ENCODE data around the gene KNDC1.
"Not testable (repeated sequence)": the region's sequence is repeated elsewhere in the genome, so short reads cannot be mapped to it uniquely, and the experiment has no call there.

Gene KNDC1

DNA sequence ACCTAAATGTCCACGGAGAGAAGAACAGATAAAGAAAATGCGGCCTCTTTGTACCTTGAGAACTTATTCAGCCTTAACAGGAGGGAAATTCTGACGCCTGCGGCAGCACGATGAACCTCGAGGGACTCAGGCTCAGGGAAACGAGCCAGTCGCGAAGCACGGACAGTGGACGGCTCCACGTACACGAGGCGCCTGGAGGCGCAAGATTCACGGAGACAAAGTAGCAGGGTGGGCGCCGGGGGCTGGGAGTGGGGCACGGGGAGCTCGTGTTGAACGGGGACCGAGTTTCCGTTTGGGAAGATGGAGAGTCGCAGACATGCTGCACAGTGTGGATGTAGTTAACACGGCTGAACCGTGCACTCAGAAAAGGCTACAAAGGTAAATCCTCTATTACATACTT is 56.8 kb downstream of the KNDC1 start:
- Mint-ChIP-seq H3K9me3 (no peaks in the 10 kb centered on the region), H3K36me3 (no peaks in the 10 kb centered on the region), H3K4me1 (peaks cover 10% of the 10 kb centered on the region), H3K27ac (no peak overlapping the region), H3K4me3 (no peak overlapping the region)
- ATAC-seq: no peak
- no peak for DNase-seq (ENCODE audit: low spot score in 2 of 2)

DNA sequence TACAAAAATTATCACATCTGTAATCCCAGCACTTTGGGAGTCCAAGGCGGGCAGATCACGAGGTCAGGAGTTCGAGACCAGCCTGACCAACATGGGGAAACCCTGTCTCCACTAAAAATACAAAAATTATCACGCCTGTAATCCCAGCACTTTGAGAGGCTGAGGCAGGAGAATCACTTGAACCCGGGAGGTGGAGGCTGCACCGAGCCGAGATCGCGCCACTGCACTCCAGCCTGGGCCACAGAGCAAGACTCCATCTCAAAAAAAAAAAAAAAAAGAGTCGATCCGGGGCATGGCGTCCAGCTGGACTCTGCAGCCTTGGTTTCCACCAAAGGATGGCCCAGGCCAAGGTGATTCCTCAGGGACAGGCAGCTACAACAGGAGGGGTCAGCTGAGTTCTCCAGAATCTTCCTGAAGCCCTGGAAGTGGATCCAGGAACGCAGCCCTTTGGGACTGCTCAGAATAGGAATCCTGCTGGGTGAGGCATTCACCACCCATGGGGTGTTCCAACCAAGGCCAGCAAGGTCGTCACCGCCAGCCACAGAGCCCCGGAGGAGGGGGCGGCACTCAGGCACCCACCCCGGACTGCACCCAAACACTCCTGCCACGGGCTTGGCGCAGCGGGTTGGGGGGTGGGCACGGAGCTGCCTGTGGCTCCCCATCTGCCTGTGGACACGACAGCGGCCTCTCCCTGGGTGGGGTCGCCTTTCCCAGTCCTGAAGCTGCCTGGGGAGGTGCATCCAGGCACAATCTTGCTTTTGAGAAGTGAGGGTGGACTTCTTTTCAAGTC is 58.0 kb downstream of the KNDC1 start:
- Mint-ChIP-seq H3K4me1 (peaks cover 5% of the 10 kb centered on the region), H3K9me3 (no peaks in the 10 kb centered on the region), H3K4me3 (no peak overlapping the region), H3K27ac (no peak overlapping the region), H3K36me3 (no peaks in the 10 kb centered on the region)
- DNase-seq (ENCODE audit: low spot score in 2 of 2) (no peak), ATAC-seq (no peak)

DNA sequence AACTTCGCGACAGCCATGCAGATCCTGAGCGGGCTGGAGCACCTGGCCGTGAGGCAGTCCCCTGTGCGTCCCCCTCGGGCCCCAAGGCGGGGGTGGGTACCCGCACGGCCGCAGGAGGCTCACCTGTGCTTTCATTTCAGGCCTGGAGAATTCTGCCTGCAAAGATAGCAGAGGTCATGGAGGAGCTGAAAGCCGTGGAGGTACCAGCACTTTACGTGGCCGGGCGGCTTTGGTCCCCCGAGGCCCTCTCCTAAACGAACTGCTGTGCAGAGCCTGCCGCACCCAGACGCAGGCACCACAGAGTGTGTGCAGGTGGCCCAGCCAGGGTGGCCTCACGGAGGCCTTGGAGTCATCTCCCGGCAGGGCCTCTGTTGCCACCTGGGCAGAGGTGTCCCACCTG is 58.9 kb downstream of the KNDC1 start:
- H3K36me3 Mint-ChIP-seq: no peaks in the 10 kb centered on the region
- peaks cover 5% of the 10 kb centered on the region for H3K4me1 Mint-ChIP-seq
- DNase-seq (ENCODE audit: low spot score in 2 of 2): no peak
- H3K27ac Mint-ChIP-seq: no peak overlapping the region
- no peak overlapping the region for H3K4me3 Mint-ChIP-seq
- no peaks in the 10 kb centered on the region for H3K9me3 Mint-ChIP-seq
- ATAC-seq: no peak

DNA sequence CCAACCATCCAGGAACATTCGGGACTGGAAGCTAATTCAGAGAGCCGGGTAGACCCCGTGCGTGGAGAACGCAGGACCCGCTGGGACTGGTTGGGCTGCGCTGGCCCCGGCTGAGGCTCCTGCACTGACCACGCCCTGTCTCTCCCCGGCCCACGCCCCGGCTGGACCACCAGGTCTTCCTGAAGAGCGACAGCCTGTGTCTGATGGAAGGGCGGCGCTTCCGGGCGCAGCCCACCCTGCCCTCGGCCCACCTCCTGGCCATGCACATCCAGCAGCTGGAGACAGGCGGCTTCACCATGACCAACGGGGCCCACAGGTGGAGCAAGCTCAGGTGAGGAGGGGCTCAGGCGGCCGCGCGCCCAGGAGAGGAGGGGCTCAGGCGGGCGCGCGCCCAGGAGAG is 59.8 kb downstream of the KNDC1 start:
- no peaks in the 10 kb centered on the region for H3K36me3 Mint-ChIP-seq
- DNase-seq (ENCODE audit: low spot score in 2 of 2) (no peak), ATAC-seq (no peak)
- no peaks in the 10 kb centered on the region for H3K9me3 Mint-ChIP-seq
- H3K4me1 Mint-ChIP-seq: peaks cover 5% of the 10 kb centered on the region
- no peak overlapping the region for H3K27ac Mint-ChIP-seq
- H3K4me3 Mint-ChIP-seq: no peak overlapping the region

DNA sequence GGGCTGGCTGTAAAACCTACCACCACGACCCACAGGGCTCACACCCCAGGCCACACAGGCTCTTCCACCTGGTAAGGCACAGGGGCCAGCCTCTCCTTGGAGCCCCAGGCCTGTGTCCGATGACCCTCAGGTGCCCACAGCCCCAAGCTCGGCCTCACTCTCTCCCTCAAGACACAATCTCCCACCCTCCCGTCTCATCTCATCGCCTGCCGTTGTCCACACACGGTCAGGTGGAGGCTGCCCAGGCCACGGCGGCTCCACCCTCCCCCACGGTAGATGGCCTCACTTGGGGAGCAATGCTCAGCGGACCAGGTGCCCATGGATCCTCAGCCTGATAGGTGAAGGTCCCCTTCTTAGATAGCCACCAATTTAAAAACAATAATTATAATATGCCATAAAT is 61.3 kb downstream of the KNDC1 start:
- H3K27ac Mint-ChIP-seq: no peak overlapping the region
- no peak for ATAC-seq
- peaks cover 17% of the 10 kb centered on the region for H3K4me1 Mint-ChIP-seq
- H3K4me3 Mint-ChIP-seq: no peak overlapping the region
- H3K9me3 Mint-ChIP-seq: no peaks in the 10 kb centered on the region
- no peak for DNase-seq (ENCODE audit: low spot score in 2 of 2)
- H3K36me3 Mint-ChIP-seq: no peaks in the 10 kb centered on the region

DNA sequence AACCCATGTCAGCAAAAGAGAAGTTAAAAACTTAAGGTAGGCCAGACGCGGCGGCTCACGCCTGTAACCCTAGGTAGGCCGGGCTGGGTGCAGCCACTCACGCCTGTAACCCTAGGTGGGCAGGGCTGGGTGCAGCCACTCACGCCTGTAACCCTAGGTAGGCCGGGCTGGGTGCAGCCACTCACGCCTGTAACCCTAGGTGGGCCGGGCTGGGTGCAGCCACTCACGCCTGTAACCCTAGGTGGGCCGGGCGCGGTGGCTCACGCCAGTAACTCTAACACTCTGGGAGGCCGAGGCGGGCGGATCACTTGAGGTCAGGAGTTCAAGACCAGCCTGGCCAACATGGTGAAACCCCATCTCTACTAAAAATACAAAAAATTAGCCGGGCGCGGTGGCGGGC is 61.7 kb downstream of the KNDC1 start:
- peaks cover 22% of the 10 kb centered on the region for H3K4me1 Mint-ChIP-seq
- DNase-seq (ENCODE audit: low spot score in 2 of 2); H3K27ac Mint-ChIP-seq; H3K4me3 Mint-ChIP-seq; ATAC-seq; H3K36me3 Mint-ChIP-seq; H3K9me3 Mint-ChIP-seq: not testable (repeated sequence)

DNA sequence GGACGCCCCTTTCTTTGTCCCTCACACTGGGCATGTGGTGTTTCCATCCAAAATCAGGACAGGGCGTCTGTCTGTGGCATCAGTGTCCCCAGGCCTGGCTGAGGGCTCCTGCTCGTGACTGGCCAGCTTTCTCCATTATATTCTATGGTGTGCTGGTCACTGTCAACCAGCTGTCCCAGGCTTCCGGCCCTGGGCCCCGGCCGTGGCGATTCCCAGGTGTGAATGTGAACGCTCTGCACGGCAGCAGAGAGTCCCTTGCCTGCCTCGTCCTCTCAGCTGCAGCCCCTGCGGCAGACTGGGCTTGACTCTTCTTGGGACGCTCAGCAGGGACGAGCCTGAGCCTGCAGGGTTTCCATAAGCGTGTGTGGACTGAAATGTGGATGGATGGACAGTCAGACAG is 64.1 kb downstream of the KNDC1 start:
- ATAC-seq (no peak), DNase-seq (ENCODE audit: low spot score in 2 of 2) (no peak)
- Mint-ChIP-seq H3K4me3 (no peak overlapping the region), H3K27ac (no peak overlapping the region), H3K36me3 (no peaks in the 10 kb centered on the region), H3K4me1 (peaks cover 25% of the 10 kb centered on the region), H3K9me3 (no peaks in the 10 kb centered on the region)

DNA sequence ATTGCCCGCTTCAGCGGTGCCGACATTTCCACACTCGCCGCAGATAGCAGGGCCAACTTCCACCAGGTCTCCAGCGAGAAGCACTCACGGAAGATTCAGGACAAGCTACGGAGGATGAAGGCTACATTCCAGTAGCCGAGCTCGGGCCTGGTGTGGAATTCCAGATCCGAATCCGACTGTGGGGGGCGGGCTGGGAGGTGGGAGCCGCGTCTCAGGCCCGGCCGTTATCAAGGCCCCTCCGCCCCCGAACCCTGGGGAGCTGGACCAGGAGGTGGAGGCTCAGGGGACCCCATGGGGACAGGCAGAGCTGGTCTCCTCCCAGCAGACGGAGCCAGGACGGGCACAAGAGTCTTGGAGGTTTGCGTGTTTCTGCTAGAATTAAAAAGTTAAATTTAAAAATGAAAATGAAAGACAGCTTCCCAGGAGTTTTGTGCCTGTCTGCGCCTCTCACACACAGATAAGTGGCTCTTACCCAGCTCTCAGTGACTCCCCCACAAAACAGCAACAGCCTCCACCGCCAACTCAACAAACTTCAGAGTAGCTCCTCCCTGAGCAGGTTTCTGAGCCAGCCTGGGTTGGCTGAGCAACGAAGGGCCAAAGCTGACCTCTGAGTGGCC is 64.8 kb downstream of the KNDC1 start:
- Mint-ChIP-seq H3K9me3 (no peaks in the 10 kb centered on the region), H3K4me3 (peak overlapping the region; percentile 60), H3K4me1 (peaks cover 31% of the 10 kb centered on the region), H3K27ac (peak overlapping the region; percentile 26), H3K36me3 (no peaks in the 10 kb centered on the region)
- ATAC-seq (no peak), DNase-seq (ENCODE audit: low spot score in 2 of 2) (no peak)

DNA sequence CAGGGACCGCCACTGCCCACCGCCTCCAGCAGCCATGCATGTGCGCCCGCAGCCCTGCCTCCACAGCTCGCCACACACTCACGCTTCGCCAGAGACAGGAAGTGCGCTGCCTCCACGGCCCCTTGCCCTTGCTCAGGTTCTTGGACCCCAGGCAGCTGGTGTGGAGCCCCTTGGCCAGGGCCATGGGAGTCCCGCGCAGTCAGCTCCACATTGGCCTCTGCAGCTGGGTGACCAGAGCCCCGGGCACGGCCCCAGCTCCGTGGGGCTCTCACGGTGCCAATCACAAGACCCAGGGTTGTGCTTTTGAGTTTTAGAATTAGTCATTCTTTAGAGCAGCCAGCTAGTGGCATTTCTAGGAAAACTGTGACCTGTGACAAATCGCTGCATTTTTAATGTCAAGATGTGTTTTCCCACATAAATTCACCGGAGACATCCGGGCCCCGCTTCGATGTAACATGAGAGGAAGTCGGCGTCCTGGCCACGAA is 65.7 kb downstream of the KNDC1 start:
- ATAC-seq: peak; percentile 80
- Mint-ChIP-seq H3K36me3 (no peaks in the 10 kb centered on the region), H3K9me3 (no peaks in the 10 kb centered on the region), H3K4me1 (peaks cover 30% of the 10 kb centered on the region), H3K27ac (peak overlapping the region; percentile 26), H3K4me3 (peak overlapping the region; percentile 60)
- DNase-seq (ENCODE audit: low spot score in 2 of 2): no peak

DNA sequence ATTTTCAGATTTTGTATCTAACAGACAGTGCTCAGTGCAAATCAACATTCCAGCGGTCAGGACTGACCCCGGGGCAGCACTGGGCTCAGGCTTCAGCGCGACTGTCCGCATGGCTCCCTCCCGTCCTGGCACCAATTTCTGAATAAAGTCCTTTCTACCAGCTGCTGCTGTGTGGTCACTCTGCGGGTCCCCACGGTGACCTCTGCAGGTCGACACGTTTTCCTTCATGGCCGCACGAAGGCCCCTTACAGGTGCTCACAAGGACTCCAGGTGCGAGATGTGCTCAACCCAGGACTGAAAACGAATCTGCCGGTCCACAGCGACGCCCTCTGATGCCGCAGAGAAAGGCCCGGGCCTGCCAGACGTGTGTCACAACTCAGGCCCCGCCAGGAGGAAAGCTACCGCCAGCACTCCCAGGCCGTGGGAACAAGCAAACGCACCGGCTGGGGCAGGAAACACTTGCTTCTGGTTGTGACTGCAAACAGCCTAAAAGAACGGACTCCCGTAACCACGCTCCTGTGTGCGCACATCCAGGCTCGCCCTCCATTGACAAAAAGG is 66.3 kb downstream of the KNDC1 start:
- H3K4me1 Mint-ChIP-seq: peaks cover 26% of the 10 kb centered on the region
- peak overlapping the region; percentile 60 for H3K4me3 Mint-ChIP-seq
- H3K36me3 Mint-ChIP-seq: no peaks in the 10 kb centered on the region
- H3K27ac Mint-ChIP-seq: no peak overlapping the region
- no peak for DNase-seq (ENCODE audit: low spot score in 2 of 2)
- ATAC-seq: peak; percentile 47
- H3K9me3 Mint-ChIP-seq: no peaks in the 10 kb centered on the region

DNA sequence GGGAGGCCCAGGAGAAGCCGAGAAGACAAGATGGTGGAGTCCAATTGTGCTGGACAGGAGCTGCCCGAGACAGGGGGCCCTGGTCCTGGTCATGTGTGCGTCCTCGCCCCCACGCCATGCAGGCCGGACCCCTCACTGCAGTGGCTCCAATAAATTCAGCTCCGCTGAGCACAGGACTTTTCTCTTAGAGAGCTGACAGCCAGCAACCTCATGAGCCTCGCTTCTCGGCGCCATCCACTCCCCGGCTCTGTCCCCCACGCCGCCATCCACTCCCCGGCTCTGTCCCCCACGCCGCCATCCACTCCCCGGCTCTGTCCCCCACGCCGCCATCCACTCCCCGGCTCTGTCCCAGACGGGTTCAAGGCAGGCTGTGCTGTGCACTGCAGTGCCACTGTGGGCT is 67.2 kb downstream of the KNDC1 start:
- ATAC-seq: no peak
- no peak overlapping the region for H3K27ac Mint-ChIP-seq
- H3K4me1 Mint-ChIP-seq: peaks cover 26% of the 10 kb centered on the region
- H3K9me3 Mint-ChIP-seq: no peaks in the 10 kb centered on the region
- no peaks in the 10 kb centered on the region for H3K36me3 Mint-ChIP-seq
- DNase-seq (ENCODE audit: low spot score in 2 of 2): no peak
- H3K4me3 Mint-ChIP-seq: no peak overlapping the region

DNA sequence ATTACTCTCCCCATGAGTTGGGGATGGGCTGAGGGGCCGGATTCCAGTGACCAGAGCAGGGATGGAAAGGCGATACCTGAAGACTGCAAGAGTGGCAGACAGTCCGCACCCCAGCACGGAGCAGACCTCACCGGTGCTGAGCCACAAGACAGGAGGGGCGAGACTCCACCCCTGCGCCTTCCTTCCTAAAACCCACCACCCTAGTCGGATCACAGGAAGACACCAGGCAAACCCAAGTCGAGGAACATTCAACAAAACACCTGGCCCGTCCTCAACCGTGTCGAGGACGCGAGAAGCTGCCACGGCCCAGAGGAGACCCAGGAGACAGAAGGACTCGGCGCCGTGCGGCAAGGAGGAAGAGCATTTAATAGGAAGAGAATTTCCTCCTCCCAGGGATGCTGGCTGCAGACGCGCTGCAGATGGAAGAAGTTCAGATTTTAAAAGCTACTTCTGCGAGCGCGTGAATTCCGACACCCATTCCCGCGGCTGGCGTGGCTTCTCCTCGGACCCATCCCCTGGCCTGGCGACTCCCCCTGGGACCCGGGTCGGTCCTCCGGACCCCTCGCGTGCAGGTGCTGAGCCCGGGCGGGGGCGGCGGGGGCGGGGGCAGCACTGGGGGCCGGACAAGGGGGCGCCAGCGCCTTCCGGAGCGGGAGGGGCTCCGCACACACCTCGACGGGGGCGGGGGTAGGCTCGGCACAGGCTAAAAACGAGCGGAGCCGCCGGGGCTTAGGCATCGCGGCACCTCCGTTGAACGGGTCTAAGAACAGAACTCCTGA is 69.4 kb downstream of the KNDC1 start:
- DNase-seq (ENCODE audit: low spot score in 2 of 2): no peak
- Mint-ChIP-seq H3K4me1 (peaks cover 26% of the 10 kb centered on the region), H3K27ac (no peak overlapping the region), H3K9me3 (no peaks in the 10 kb centered on the region), H3K4me3 (peak overlapping the region; percentile 49), H3K36me3 (no peaks in the 10 kb centered on the region)
- no peak for ATAC-seq

DNA sequence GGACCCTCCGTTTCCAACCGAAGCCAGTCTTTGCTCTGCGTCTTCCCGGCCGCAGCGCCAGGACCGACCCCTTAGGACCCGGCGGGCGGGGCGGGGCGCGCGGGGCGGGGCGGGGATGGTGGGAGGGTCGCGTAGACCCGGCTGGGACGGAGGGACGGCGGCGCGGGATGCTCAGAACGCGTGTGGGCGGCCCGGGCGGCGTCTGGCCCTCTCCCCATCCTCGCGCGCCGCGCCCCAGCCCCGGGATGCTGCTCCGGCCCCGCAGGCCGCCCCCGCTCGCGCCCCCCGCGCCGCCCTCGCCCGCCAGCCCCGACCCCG is 70.0 kb downstream of the KNDC1 start, which contains the start of gene UTF1:
TSS of gene UTF1 (plus strand) at position 174 of the 318 bp plus-strand sequence. CDS start at position 246, 72 bp downstream.
- Mint-ChIP-seq H3K9me3 (no peaks in the 10 kb centered on the region), H3K4me3 (peak within 1 kb of the TSS; percentile 49), H3K4me1 (peaks cover 26% of the 10 kb centered on the region), H3K36me3 (no peaks in the 10 kb centered on the region), H3K27ac (no peak within 1 kb of the TSS)
- ATAC-seq (no peak), DNase-seq (ENCODE audit: low spot score in 2 of 2) (no peak)

DNA sequence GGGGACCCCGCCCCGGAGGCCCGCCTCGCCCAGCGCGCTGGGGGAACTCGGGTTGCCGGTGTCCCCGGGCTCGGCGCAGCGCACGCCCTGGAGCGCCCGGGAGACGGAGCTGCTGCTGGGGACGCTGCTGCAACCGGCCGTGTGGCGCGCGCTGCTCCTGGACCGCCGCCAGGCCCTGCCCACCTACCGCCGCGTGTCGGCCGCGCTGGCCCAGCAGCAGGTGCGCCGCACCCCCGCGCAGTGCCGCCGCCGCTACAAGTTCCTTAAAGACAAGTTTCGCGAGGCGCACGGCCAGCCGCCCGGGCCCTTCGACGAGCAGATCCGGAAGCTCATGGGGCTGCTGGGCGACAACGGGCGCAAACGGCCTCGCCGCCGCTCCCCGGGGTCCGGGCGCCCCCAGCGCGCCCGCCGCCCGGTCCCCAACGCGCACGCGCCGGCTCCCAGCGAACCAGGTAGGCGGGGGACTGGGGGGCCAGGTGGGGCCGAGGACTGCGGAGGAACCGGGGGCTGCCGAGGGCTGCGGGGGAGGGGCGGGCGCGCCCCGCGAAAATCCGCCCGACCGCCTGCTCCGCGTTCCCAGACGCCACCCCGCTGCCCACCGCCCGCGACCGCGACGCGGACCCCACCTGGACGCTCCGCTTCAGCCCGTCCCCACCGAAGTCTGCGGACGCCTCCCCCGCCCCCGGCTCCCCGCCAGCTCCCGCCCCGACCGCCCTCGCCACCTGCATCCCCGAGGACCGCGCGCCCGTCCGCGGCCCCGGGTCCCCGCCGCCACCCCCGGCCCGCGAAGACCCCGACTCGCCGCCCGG is 70.6 kb downstream of the KNDC1 start:
- DNase-seq (ENCODE audit: low spot score in 2 of 2): no peak

More for the DNA sequence above, 70.6 kb downstream of the KNDC1 start:
- no peaks in the 10 kb centered on the region for H3K9me3 Mint-ChIP-seq
- H3K27ac Mint-ChIP-seq: no peak overlapping the region
- H3K4me1 Mint-ChIP-seq: peaks cover 21% of the 10 kb centered on the region
- no peak for ATAC-seq
- H3K4me3 Mint-ChIP-seq: peak overlapping the region; percentile 24
- no peaks in the 10 kb centered on the region for H3K36me3 Mint-ChIP-seq
